ENCODE results near the gene CYBRD1.

GRCh38 chr2:171487201-171487600, 35.1 kb upstream of the CYBRD1 start:
- TF ChIP-seq ZC3H11A (IDR thresholded peaks at IDR 0.05) (no peak), CTCF (IDR thresholded peaks at IDR 0.05) (no peak), RFX5 (IDR thresholded peaks at IDR 0.05) (no peak), JUNB (IDR thresholded peaks at IDR 0.05) (no peak), SREBF2 (IDR thresholded peaks at IDR 0.05) (no peak), POLR2AphosphoS2 (conservative IDR thresholded peaks at IDR 0.05; ENCODE audit: low read length) (no peak)

All from A549 (cell line).